GM23338 (cell line): ENCODE data around the gene ALMS1.
"Not testable (repeated sequence)": the region's sequence is repeated elsewhere in the genome, so short reads cannot be mapped to it uniquely, and the experiment has no call there.

Experiments
- CREB1 ChIP-seq: fragments of 250-450 bp; sonication (Bioruptor Pico); IDR thresholded peaks from 2 replicates; pipeline ENCODE4 v1.5.0; 2020; ENCODE audit warnings: low read depth, mild to moderate bottlenecking, moderate library complexity
- EZH2 ChIP-seq: fragments of 200-600 bp; sonication (generic); IDR thresholded peaks from one replicate; pipeline ENCODE4 v1.8.0; 2017; ENCODE audit warnings: antibody characterized with exemption, mild to moderate bottlenecking, low read depth; ENCODE audit not compliant: unreplicated experiment
- JUNB ChIP-seq: IDR thresholded peaks from one replicate; pipeline ENCODE4 v1.6.1; 2016; ENCODE audit warnings: antibody characterized with exemption; ENCODE audit not compliant: unreplicated experiment
- NANOG ChIP-seq: IDR thresholded peaks from 2 replicates; pipeline ENCODE4 v1.6.1; 2016; ENCODE audit warnings: antibody characterized with exemption, borderline replicate concordance
- POLR2AphosphoS5 ChIP-seq: IDR thresholded peaks from 2 replicates; pipeline ENCODE4 v1.6.1; 2016; ENCODE audit warnings: antibody characterized with exemption, low read depth
- REST ChIP-seq: IDR thresholded peaks from one replicate; pipeline ENCODE4 v1.6.1; 2018; ENCODE audit warnings: antibody characterized with exemption; ENCODE audit not compliant: unreplicated experiment
- TF ChIP-seq, protein P1 (sequence below), 2 experiments: fragments of 200-600 bp in 1 of 2; sonication (generic) in 1 of 2; conservative IDR thresholded peaks; 2 replicates each; pipeline versions ENCODE4 v1.5.1 to v1.6.1; 2016 to 2017; ENCODE audit warnings: antibody characterized with exemption in 2 of 2, low read depth in 2 of 2, mild to moderate bottlenecking in 2 of 2, moderate library complexity in 1 of 2
- TF ChIP-seq, protein P2 (sequence below): IDR thresholded peaks from 2 replicates; pipeline ENCODE4 v1.6.1; 2016; ENCODE audit warnings: antibody characterized with exemption

GRCh38 chr2:73630662-73631266, 245.1 kb downstream of the ALMS1 start:
- TF ChIP-seq, protein P1, sequence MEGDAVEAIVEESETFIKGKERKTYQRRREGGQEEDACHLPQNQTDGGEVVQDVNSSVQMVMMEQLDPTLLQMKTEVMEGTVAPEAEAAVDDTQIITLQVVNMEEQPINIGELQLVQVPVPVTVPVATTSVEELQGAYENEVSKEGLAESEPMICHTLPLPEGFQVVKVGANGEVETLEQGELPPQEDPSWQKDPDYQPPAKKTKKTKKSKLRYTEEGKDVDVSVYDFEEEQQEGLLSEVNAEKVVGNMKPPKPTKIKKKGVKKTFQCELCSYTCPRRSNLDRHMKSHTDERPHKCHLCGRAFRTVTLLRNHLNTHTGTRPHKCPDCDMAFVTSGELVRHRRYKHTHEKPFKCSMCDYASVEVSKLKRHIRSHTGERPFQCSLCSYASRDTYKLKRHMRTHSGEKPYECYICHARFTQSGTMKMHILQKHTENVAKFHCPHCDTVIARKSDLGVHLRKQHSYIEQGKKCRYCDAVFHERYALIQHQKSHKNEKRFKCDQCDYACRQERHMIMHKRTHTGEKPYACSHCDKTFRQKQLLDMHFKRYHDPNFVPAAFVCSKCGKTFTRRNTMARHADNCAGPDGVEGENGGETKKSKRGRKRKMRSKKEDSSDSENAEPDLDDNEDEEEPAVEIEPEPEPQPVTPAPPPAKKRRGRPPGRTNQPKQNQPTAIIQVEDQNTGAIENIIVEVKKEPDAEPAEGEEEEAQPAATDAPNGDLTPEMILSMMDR (conservative IDR thresholded peaks at IDR 0.05; ENCODE audit: low read depth in 2 of 2) = peak; percentile 40 to 51
- TF ChIP-seq EZH2; POLR2AphosphoS5; REST; JUNB; CREB1 (CRISPR knock-in tag); NANOG: not testable (repeated sequence)
- TF ChIP-seq, protein P2, sequence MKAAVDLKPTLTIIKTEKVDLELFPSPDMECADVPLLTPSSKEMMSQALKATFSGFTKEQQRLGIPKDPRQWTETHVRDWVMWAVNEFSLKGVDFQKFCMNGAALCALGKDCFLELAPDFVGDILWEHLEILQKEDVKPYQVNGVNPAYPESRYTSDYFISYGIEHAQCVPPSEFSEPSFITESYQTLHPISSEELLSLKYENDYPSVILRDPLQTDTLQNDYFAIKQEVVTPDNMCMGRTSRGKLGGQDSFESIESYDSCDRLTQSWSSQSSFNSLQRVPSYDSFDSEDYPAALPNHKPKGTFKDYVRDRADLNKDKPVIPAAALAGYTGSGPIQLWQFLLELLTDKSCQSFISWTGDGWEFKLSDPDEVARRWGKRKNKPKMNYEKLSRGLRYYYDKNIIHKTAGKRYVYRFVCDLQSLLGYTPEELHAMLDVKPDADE = not testable (repeated sequence)
